ENCODE results near the gene TXNRD1. TPM values are rescaled to one million over a fixed set of nuclear protein-coding genes. Genes with fewer than 3 reads are reported as not detected.

TXNRD1 gene
- polyA plus RNA-seq, 5 donors, result 51.0 to 77.5 (median 58.8) TPM

Other genes with a start within 250 kb of the TXNRD1 start
- 10 to 100 TPM; 40.4 to 62.4 (median 53.6) TPM for gene TDG, start 249.9 kb upstream of the TXNRD1 start, polyA plus RNA-seq (ENCODE audit: insufficient read depth in 1 of 5, insufficient read length in 5 of 5, low replicate concordance in 1 of 5)
- 10 to 100 TPM; 24.7 to 37.4 (median 29.5) TPM for gene GLT8D2, start 165.6 kb upstream of the TXNRD1 start, polyA plus RNA-seq (ENCODE audit: insufficient read depth in 1 of 5, insufficient read length in 5 of 5, low replicate concordance in 1 of 5)
- 10 to 100 TPM; 17.1 to 29.2 (median 23.0) TPM for gene HCFC2, start 151.2 kb upstream of the TXNRD1 start, polyA plus RNA-seq (ENCODE audit: insufficient read depth in 1 of 5, insufficient read length in 5 of 5, low replicate concordance in 1 of 5)
- 100 to 1,000 TPM in 2 of 5 donors, 10 to 100 TPM in 3; 60.8 to 111 (median 90.8) TPM for gene NFYB, start 77.6 kb upstream of the TXNRD1 start, polyA plus RNA-seq (ENCODE audit: insufficient read depth in 1 of 5, insufficient read length in 5 of 5, low replicate concordance in 1 of 5)
- 1 to 10 TPM; 6.0 to 6.7 (median 6.2) TPM for gene EID3, start 88.0 kb downstream of the TXNRD1 start, polyA plus RNA-seq (ENCODE audit: insufficient read depth in 1 of 5, insufficient read length in 5 of 5, low replicate concordance in 1 of 5)
- 10 to 100 TPM in 4 of 5 donors, 1 to 10 TPM in 1; 8.6 to 17.1 (median 14.4) TPM for gene CHST11, start 241.2 kb downstream of the TXNRD1 start, polyA plus RNA-seq (ENCODE audit: insufficient read depth in 1 of 5, insufficient read length in 5 of 5, low replicate concordance in 1 of 5)